ENCODE data around the gene CCL4L2. TPM values are rescaled to one million over a fixed set of nuclear protein-coding genes. Genes with fewer than 3 reads are reported as not detected.
A peak's percentile ranks its signal among the peaks of the same experiment; 100 is the strongest.

CCL4L2 gene
- total and polyA plus RNA-seq, 2 of the 8 experiments (the other 6 are each of a cell fraction or from before 2014, with no cell fraction given), result not detected

- Histone ChIP-seq H3K79me1 (ENCODE audit: low read depth, low read length) (no peaks in the 10 kb centered on the region), H4K91ac (replicated peaks; ENCODE audit: insufficient read length, low read length) (no peak overlapping the region), H3K4me3 (ENCODE audit: extremely low read depth in 1 of 4, insufficient read depth in 2 of 4, low read depth in 3 of 4, low read length in 4 of 4) (no peak overlapping the region), H3K4me2 (ENCODE audit: insufficient read depth in 1 of 2, low read depth in 2 of 2, low read length in 2 of 2) (no peak overlapping the region), H3K9ac (replicated peaks in 1 of 4; ENCODE audit: extremely low read depth in 1 of 4, low read depth in 3 of 4, low read length in 3 of 4) (no peak overlapping the region), H3K14ac (ENCODE audit: insufficient read length) (no peak overlapping the region), H3K27me3 (replicated peaks in 1 of 4; ENCODE audit: control insufficient read depth in 3 of 4, extremely low read depth in 1 of 4, insufficient read depth in 3 of 4, low read length in 3 of 4) (no peaks in the 10 kb centered on the region), H2BK12ac (ENCODE audit: low read depth, low read length) (no peak overlapping the region), H4K8ac (ENCODE audit: extremely low read depth, insufficient read depth, low read length) (no peak overlapping the region), H4K20me1 (replicated peaks in 1 of 2; ENCODE audit: control insufficient read depth in 1 of 2, insufficient read depth in 2 of 2, low read length in 2 of 2) (no peaks in the 10 kb centered on the region), H3K23me2 (ENCODE audit: low read depth, low read length) (no peaks in the 10 kb centered on the region), H2AFZ (ENCODE audit: low read length) (no peak overlapping the region), H3K9me3 (ENCODE audit: insufficient read depth in 2 of 2, low read depth in 1 of 2, low read length in 1 of 2) (no peaks in the 10 kb centered on the region), H2BK15ac (ENCODE audit: low read length) (no peak overlapping the region), H3K36me3 (ENCODE audit: control insufficient read depth in 2 of 4, insufficient read depth in 4 of 4, low read length in 3 of 4) (no peaks in the 10 kb centered on the region), H3K79me2 (ENCODE audit: control insufficient read depth in 1 of 2, insufficient read depth in 2 of 2, low read length in 2 of 2) (no peaks in the 10 kb centered on the region), H2BK20ac (ENCODE audit: low read length) (no peak overlapping the region), H3K27ac (ENCODE audit: low read depth, low read length) (no peak overlapping the region), H3K4ac (replicated peaks; ENCODE audit: insufficient read length, low read depth, low read length) (no peak overlapping the region), H3K23ac (ENCODE audit: insufficient read length) (no peak overlapping the region), H3K18ac (ENCODE audit: extremely low read depth, low read length) (no peak overlapping the region), H2AK5ac (ENCODE audit: low read depth, low read length) (no peak overlapping the region), H4K5ac (ENCODE audit: insufficient read length, low read depth, low read length) (no peak overlapping the region), H3K4me1 (replicated peaks in 1 of 4; ENCODE audit: control insufficient read depth in 3 of 4, insufficient read depth in 4 of 4, low read length in 3 of 4) (peaks cover 0 to 5% (median 0%) of the 10 kb centered on the region in 4 experiments; a peak in 1 of 7 replicates), H2BK120ac (replicated peaks; ENCODE audit: low read depth, low read length) (no peak overlapping the region), H3K56ac (replicated peaks; ENCODE audit: insufficient read length, low read depth, low read length) (no peak overlapping the region), H2BK5ac (ENCODE audit: low read depth, low read length) (no peak overlapping the region)
- DNase-seq (ENCODE audit: low read depth in 1 of 2, low spot score in 2 of 2), result peak in 1 of 2 experiments; percentile 23
- ChIA-PET POLR2A (ENCODE audit: partially characterized antibody) (no interaction called here), CTCF (ENCODE audit: partially characterized antibody) (interaction anchor here (1.0 kb wide), 2 partner anchors 236 to 278 kb away, joined by 3 read pairs; no protein-coding TSS in a partner anchor)
- WGBS, 2 experiments (ENCODE audit: extremely low coverage in 1 of 2, insufficient coverage in 1 of 2, insufficient read length in 1 of 2, insufficient replicate concordance in 2 of 2, low coverage in 1 of 2, low lambda C conversion rate in 2 of 2, missing lambda C conversion rate in 1 of 2), result 90% methylated on average over 7 of the region's 7 CpGs; no CpG with 5 or more reads in 1 of the 2 experiments
- FAIRE-seq, result no peak
- TF ChIP-seq HDAC6 (IDR thresholded peaks at IDR 0.05; ENCODE audit: low read depth, low read length), result no peak
- TF ChIP-seq JUN (IDR thresholded peaks at IDR 0.05; ENCODE audit: low read depth, low read length), result no peak
- no peak for TF ChIP-seq JUND (IDR thresholded peaks at IDR 0.05; ENCODE audit: low read length)
- TF ChIP-seq CHD2 (IDR thresholded peaks at IDR 0.05; ENCODE audit: low read length), result no peak
- no peak for TF ChIP-seq USF2 (IDR thresholded peaks at IDR 0.05; ENCODE audit: low read length)
- TF ChIP-seq CHD1 (IDR thresholded peaks at IDR 0.05; ENCODE audit: low read depth, low read length), result no peak
- TF ChIP-seq NANOG (IDR thresholded peaks at IDR 0.05; ENCODE audit: insufficient read depth, low read depth, low read length, poor library complexity, severe bottlenecking), result no peak
- no peak for TF ChIP-seq ZNF274 (IDR thresholded peaks at IDR 0.05; ENCODE audit: borderline replicate concordance, extremely low read depth, low read length)
- no peak for TF ChIP-seq GTF2F1 (IDR thresholded peaks at IDR 0.05; ENCODE audit: borderline replicate concordance, low read depth, low read length)
- TF ChIP-seq CBX8 (IDR thresholded peaks at IDR 0.05; ENCODE audit: borderline replicate concordance, low read depth, low read length), result no peak
- TF ChIP-seq RBBP5 (IDR thresholded peaks at IDR 0.05; ENCODE audit: borderline replicate concordance, low read depth, low read length), result no peak
- no peak for TF ChIP-seq SRF (IDR thresholded peaks at IDR 0.05; ENCODE audit: low read depth, low read length)
These were observed 6.0 kb upstream of the CCL4L2 start for GRCh38 chr17:36204724-36205500.

Data from H1 (cell line).